Muscle of leg (tissue), 11 donors: ENCODE results near the gene MACROH2A1. TPM values are rescaled to one million over a fixed set of nuclear protein-coding genes. Genes with fewer than 3 reads are reported as not detected.

Experiments
- DNase-seq: peaks from one replicate; pipeline ENCODE4 v3.0.0; 2013
- H3K27ac ChIP-seq: one replicate; pipeline ENCODE4 v1.5.1; 2013; ENCODE audit warnings: mild to moderate bottlenecking, low read length, control low read depth
- H3K27me3 ChIP-seq: one replicate; pipeline ENCODE4 v1.6.1; 2013; ENCODE audit warnings: low read length; ENCODE audit not compliant: control insufficient read depth, insufficient read depth
- H3K36me3 ChIP-seq: one replicate; pipeline ENCODE4 v1.6.1; 2013; ENCODE audit warnings: low read length; ENCODE audit not compliant: control insufficient read depth, insufficient read depth
- H3K4me1 ChIP-seq: one replicate; pipeline ENCODE4 v1.6.1; 2013; ENCODE audit warnings: low read length; ENCODE audit not compliant: control insufficient read depth, insufficient read depth
- H3K4me3 ChIP-seq: one replicate; pipeline ENCODE4 v1.5.1; 2013; ENCODE audit warnings: low read length, control low read depth
- H3K9me3 ChIP-seq: replicated peaks from 2 replicates; pipeline ENCODE4 v1.6.1; 2013; ENCODE audit warnings: low read depth, low read length; ENCODE audit not compliant: control insufficient read depth
- WGBS: methylation state at CpG from one replicate; pipeline ENCODE4 v1.1.5; 2013; ENCODE audit warnings: missing lambda C conversion rate; ENCODE audit not compliant: insufficient coverage; 5-methylcytosine and 5-hydroxymethylcytosine counted together
- polyA plus RNA-seq, 8 donors: library from polyadenylated mRNA; unstranded; fragments of 120-200 nt; gene quantifications; one replicate each; pipeline versions ENCODE4 v1.2.1 to v1.2.3, GENCODE V29; 2013; ENCODE audit warnings: inconsistent platforms in 1 of 8, low replicate concordance in 1 of 8; ENCODE audit not compliant: insufficient read length in 8 of 8, insufficient read depth in 1 of 8
- total RNA-seq: library from RNA; stranded (reverse); fragments of 120-200 nt; gene quantifications from one replicate; pipeline ENCODE4 v1.2.4, GENCODE V29; 2013

Gene MACROH2A1
- total and polyA plus RNA-seq, 9 donors = 103 to 117 (median 111) TPM

- no peaks in the 10 kb centered on the region for H3K27me3 ChIP-seq
- H3K36me3 ChIP-seq = peaks cover 4% of the 10 kb centered on the region
- WGBS = 0% methylated on average over 43 of the region's 43 CpGs
- peak overlapping the region; percentile 85 for H3K4me3 ChIP-seq
- H3K27ac ChIP-seq = peak overlapping the region; percentile 76
- H3K4me1 ChIP-seq = peaks cover 40% of the 10 kb centered on the region
- no peaks in the 10 kb centered on the region for H3K9me3 ChIP-seq
- peak; percentile 43 for DNase-seq
These were observed 724 bp downstream of the MACROH2A1 start for GRCh38 chr5:135398160-135398854.

DNA sequence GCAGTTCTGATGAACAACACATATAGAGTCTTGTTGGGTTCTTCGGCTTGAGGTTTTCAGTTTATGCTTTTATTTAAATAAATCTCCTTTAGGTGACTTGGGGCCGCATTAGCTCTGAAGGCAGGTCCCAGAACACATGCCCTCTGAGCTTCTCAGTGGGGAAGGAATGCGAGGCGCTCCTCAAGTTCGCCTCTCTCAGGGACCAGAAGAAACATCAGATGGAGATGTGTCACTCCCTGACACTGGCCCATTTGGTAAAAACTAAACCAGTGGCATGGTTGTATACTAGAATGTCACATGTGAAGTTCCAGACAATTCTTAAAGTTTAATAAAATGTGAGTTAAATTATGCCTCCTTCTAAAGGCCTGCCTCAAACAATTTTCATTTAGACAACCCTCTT, 1.9 kb downstream of the MACROH2A1 start:
- Histone ChIP-seq H3K36me3 (peaks cover 14% of the 10 kb centered on the region), H3K27ac (no peak overlapping the region)
- WGBS = 78% methylated on average over 4 of the region's 5 CpGs

GRCh38 chr5:135396459-135397055, 2.5 kb downstream of the MACROH2A1 start:
- H3K4me1 ChIP-seq = peaks cover 46% of the 10 kb centered on the region
- DNase-seq = no peak
- H3K9me3 ChIP-seq = no peaks in the 10 kb centered on the region
- no peak overlapping the region for H3K4me3 ChIP-seq
- WGBS = 68% methylated on average over 3 of the region's 4 CpGs
- peaks cover 16% of the 10 kb centered on the region for H3K36me3 ChIP-seq
- no peak overlapping the region for H3K27ac ChIP-seq
- no peaks in the 10 kb centered on the region for H3K27me3 ChIP-seq

More for the DNA sequence above, 1.9 kb downstream of the MACROH2A1 start:
- Histone ChIP-seq H3K9me3 (no peaks in the 10 kb centered on the region), H3K27me3 (no peaks in the 10 kb centered on the region), H3K4me3 (no peak overlapping the region), H3K4me1 (peaks cover 43% of the 10 kb centered on the region)
- DNase-seq = no peak

DNA sequence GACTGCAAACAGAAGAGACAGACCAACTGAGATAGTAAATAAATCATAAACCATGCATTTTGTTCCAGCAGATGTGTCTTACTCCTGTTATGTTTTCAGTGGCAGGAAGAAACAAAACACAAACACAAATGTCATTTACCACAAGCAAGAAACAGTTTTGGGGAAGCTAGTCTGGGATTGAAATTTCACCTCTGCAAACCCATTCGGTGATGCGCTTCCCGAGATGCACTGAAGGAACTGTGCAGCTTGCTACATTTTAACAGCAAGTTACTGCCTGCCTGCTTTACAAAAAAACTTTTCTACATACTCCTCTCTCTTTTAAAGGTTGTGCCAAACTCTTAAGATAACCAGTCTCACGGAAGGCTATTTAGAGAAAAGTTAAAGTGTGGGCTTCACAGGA, 3.2 kb downstream of the MACROH2A1 start:
- Histone ChIP-seq H3K4me1 (peaks cover 51% of the 10 kb centered on the region), H3K4me3 (no peak overlapping the region), H3K36me3 (peaks cover 16% of the 10 kb centered on the region), H3K27ac (no peak overlapping the region), H3K27me3 (no peaks in the 10 kb centered on the region), H3K9me3 (no peaks in the 10 kb centered on the region)
- DNase-seq = no peak
- no CpG with 5 or more reads among the region's 4 CpGs for WGBS

GRCh38 chr5:135395451-135395850, 3.6 kb downstream of the MACROH2A1 start:
- Histone ChIP-seq H3K9me3 (no peaks in the 10 kb centered on the region), H3K36me3 (peaks cover 16% of the 10 kb centered on the region), H3K27ac (no peak overlapping the region), H3K4me1 (peaks cover 51% of the 10 kb centered on the region), H3K27me3 (no peaks in the 10 kb centered on the region), H3K4me3 (no peak overlapping the region)
- WGBS = 57% methylated on average over 5 of the region's 5 CpGs
- peak; percentile 36 for DNase-seq

DNA sequence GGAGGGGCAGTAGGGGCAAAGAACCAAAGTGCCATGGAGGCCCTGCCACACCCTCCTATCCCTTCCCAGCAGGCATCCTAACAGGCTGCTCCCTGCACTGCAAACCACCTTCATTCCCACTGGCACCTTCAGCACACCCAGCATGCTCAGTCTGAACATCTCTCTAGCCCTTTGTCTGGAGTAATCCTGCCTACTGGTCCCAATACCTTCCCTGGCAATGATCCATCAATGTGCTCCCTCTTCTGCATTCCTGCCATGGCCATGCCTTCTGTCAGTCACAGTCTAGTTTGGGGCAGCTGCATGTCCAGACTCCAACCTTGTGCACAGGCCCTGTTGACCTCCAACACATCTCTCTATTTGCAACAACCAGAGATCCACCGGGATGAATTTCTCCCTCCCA, 4.9 kb downstream of the MACROH2A1 start:
- Histone ChIP-seq H3K27ac (peak overlapping the region; percentile 22), H3K9me3 (no peaks in the 10 kb centered on the region), H3K4me3 (no peak overlapping the region), H3K36me3 (peaks cover 26% of the 10 kb centered on the region), H3K27me3 (no peaks in the 10 kb centered on the region), H3K4me1 (peaks cover 43% of the 10 kb centered on the region)
- 90% methylated on average over 1 of the region's 1 CpG for WGBS
- no peak for DNase-seq

DNA sequence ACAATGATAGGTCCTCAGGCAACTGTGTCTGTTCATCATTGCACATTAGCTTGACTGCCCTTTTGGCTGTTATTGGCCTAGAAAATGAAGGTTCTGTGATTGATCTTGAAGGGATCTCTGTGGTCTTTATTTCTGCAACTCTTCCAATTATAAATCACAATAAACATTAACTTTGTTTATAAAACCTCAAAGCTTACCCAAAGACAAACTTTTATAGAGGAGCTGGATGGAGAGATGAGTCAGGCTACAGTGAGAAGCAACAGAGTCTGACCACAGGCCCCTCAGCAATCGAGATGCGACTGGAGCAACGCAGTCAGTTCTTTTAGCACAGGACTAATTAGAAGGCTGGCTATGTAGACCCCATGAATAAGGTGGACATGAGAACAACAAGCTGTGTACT, 5.3 kb downstream of the MACROH2A1 start:
- Histone ChIP-seq H3K27ac (peak overlapping the region; percentile 22), H3K27me3 (no peaks in the 10 kb centered on the region), H3K4me3 (no peak overlapping the region), H3K36me3 (peaks cover 30% of the 10 kb centered on the region), H3K4me1 (peaks cover 43% of the 10 kb centered on the region), H3K9me3 (no peaks in the 10 kb centered on the region)
- 94% methylated on average over 3 of the region's 3 CpGs for whole genome bisulfite sequencing
- DNase-seq = no peak

- Histone ChIP-seq H3K9me3 (no peaks in the 10 kb centered on the region), H3K27me3 (no peaks in the 10 kb centered on the region), H3K4me1 (peaks cover 41% of the 10 kb centered on the region), H3K36me3 (peaks cover 35% of the 10 kb centered on the region), H3K4me3 (no peak overlapping the region), H3K27ac (no peak overlapping the region)
- no CpG with 5 or more reads among the region's 1 CpG for WGBS
- DNase-seq = peak; percentile 41
These were observed 5.8 kb downstream of the MACROH2A1 start for GRCh38 chr5:135393229-135393628.

DNA sequence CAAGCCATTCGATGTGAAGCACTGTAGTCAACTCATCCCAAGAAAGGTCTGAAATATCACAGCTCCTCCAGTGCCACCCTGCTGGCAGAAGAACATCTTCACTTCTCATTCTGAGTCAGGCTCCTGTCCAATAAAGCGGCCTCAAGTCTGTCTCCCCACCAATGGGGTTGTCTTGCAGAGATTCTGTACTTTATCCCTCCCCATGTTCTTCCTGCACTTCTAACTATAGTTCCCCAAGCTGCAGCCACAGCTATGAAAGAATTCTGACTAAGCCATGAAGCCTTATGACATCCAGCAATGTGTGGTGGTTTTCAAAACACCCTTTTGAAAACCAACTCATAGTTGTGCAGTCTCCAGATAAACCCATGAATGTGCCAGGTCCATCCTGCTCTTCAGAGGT, 6.8 kb downstream of the MACROH2A1 start:
- peaks cover 38% of the 10 kb centered on the region for H3K4me1 ChIP-seq
- H3K36me3 ChIP-seq = peaks cover 42% of the 10 kb centered on the region
- 92% methylated on average over 1 of the region's 2 CpGs for WGBS
- DNase-seq = peak; percentile 46
- no peaks in the 10 kb centered on the region for H3K9me3 ChIP-seq
- H3K27ac ChIP-seq = peak overlapping the region; percentile 26
- H3K27me3 ChIP-seq = no peaks in the 10 kb centered on the region
- H3K4me3 ChIP-seq = no peak overlapping the region

- no peak for DNase-seq
- Histone ChIP-seq H3K4me3 (no peak overlapping the region), H3K27ac (peak overlapping the region; percentile 26), H3K27me3 (no peaks in the 10 kb centered on the region), H3K9me3 (no peaks in the 10 kb centered on the region), H3K4me1 (peaks cover 39% of the 10 kb centered on the region), H3K36me3 (peaks cover 45% of the 10 kb centered on the region)
- WGBS = 85% methylated on average over 2 of the region's 2 CpGs
These were observed 7.2 kb downstream of the MACROH2A1 start for GRCh38 chr5:135391869-135392255.
